Spleen (tissue), 7 donors: ENCODE results near the gene TEX52.

ENCODE experiments used
- POLR2A ChIP-seq, 3 donors: fragments of 450-650 bp; IDR thresholded peaks; one replicate each; pipeline ENCODE4 v1.5.1; 2017; ENCODE audit warnings: antibody characterized with exemption in 3 of 3, mild to moderate bottlenecking in 1 of 3
- POLR2AphosphoS5 ChIP-seq, 3 donors: sonication (generic); formaldehyde crosslinking; IDR thresholded peaks; one replicate each; pipeline ENCODE4 v1.5.1; 2017; ENCODE audit warnings: antibody characterized with exemption in 3 of 3
- TF ChIP-seq, protein P1 (sequence below), 11 experiments: fragments of 200-600 bp in 7 of 11; fragments of 450-650 bp in 4 of 11; sonication (generic) in 4 of 11; IDR thresholded peaks in 8 of 11; conservative IDR thresholded peaks in 3 of 11; 1 replicate in 7 of 11; 2 replicates in 4 of 11; pipeline versions ENCODE4 v1.4.0 to v1.8.0; 2016 to 2021; ENCODE audit warnings: antibody characterized with exemption in 11 of 11, inconsistent platforms in 4 of 11, mild to moderate bottlenecking in 1 of 11
- donor health status: DM: no; HTN: no; CAD: no; lungs with moderate emphysema.
- donor health status: DM: no; HTN: no; CAD: no.
- donor health status: DM: no; HTN: no; CAD: no.

GRCh38 chr12:2820432-2820831, 36.4 kb downstream of the TEX52 start:
- TF ChIP-seq, protein P1, sequence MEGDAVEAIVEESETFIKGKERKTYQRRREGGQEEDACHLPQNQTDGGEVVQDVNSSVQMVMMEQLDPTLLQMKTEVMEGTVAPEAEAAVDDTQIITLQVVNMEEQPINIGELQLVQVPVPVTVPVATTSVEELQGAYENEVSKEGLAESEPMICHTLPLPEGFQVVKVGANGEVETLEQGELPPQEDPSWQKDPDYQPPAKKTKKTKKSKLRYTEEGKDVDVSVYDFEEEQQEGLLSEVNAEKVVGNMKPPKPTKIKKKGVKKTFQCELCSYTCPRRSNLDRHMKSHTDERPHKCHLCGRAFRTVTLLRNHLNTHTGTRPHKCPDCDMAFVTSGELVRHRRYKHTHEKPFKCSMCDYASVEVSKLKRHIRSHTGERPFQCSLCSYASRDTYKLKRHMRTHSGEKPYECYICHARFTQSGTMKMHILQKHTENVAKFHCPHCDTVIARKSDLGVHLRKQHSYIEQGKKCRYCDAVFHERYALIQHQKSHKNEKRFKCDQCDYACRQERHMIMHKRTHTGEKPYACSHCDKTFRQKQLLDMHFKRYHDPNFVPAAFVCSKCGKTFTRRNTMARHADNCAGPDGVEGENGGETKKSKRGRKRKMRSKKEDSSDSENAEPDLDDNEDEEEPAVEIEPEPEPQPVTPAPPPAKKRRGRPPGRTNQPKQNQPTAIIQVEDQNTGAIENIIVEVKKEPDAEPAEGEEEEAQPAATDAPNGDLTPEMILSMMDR (IDR thresholded peaks at IDR 0.05 in 8 of 11, conservative IDR thresholded peaks at IDR 0.05 in 3 of 11), result no peak
- TF ChIP-seq POLR2AphosphoS5 (IDR thresholded peaks at IDR 0.05) (no peak), POLR2A (IDR thresholded peaks at IDR 0.05) (no peak)
